GM10266 (cell line): Measurements from ENCODE around the gene CFDP1.

Experiments
- DNase-seq: peaks from one replicate; pipeline ENCODE4 v3.0.0; 2012; ENCODE audit errors: extremely low spot score
- CTCF ChIP-seq: IDR thresholded peaks from 2 replicates; pipeline ENCODE4 v1.5.1; 2012; ENCODE audit warnings: mild to moderate bottlenecking, low read depth; ENCODE audit not compliant: control insufficient read depth, insufficient read depth; ENCODE audit errors: missing control alignments

CFDP1 gene

GRCh38 chr16:75323933-75324332 is 109.4 kb downstream of the CFDP1 start:
- DNase-seq, result no peak
- TF ChIP-seq CTCF, result no peak

- DNase-seq, result no peak
- no peak for TF ChIP-seq CTCF
Observed at GRCh38 chr16:75323198-75323597, 110.1 kb downstream of the CFDP1 start.

- TF ChIP-seq CTCF, result no peak
- no peak for DNase-seq
Observed at GRCh38 chr16:75322740-75323139, 110.6 kb downstream of the CFDP1 start.

GRCh38 chr16:75320435-75320834 is 112.9 kb downstream of the CFDP1 start:
- no peak for DNase-seq
- peak; percentile 19 for TF ChIP-seq CTCF

- DNase-seq, result peak; percentile 32
- TF ChIP-seq CTCF, result no peak
Observed at GRCh38 chr16:75319513-75320411, 113.5 kb downstream of the CFDP1 start.

GRCh38 chr16:75318737-75319136 is 114.6 kb downstream of the CFDP1 start:
- DNase-seq, result no peak
- TF ChIP-seq CTCF, result no peak

- TF ChIP-seq CTCF, result no peak
- no peak for DNase-seq
Observed at GRCh38 chr16:75317532-75317931, 115.8 kb downstream of the CFDP1 start.
